Right atrium auricular region (tissue), 2 donors: ENCODE results near the gene EAF1. TPM values are rescaled to one million over a fixed set of nuclear protein-coding genes. Genes with fewer than 3 reads are reported as not detected.

Experiments
- DNase-seq: peaks from one replicate; pipeline ENCODE4 v3.0.0-alpha.2; 2019; ENCODE audit warnings: low spot score
- H3K27ac ChIP-seq, 2 donors: fragments of 200-600 bp; sonication (generic); 1 replicate in 1 of 2; 2 replicates in 1 of 2; pipeline ENCODE4 v1.5.1; 2016 to 2019
- H3K27me3 ChIP-seq, 2 donors: fragments of 200-600 bp; sonication (generic); one replicate each; pipeline versions ENCODE4 v1.5.1 to v1.6.0; 2017 to 2019
- H3K36me3 ChIP-seq: fragments of 200-600 bp; sonication (generic); one replicate; pipeline ENCODE4 v1.5.1; 2016
- H3K4me1 ChIP-seq, 2 donors: fragments of 200-600 bp; sonication (generic); one replicate each; pipeline versions ENCODE4 v1.5.1 to v1.6.0; 2017 to 2019
- H3K4me3 ChIP-seq, 2 donors: fragments of 200-600 bp; sonication (generic); 1 replicate in 1 of 2; 2 replicates in 1 of 2; pipeline ENCODE4 v1.5.1; 2017 to 2019; ENCODE audit warnings: mild to moderate bottlenecking in 1 of 2, moderate library complexity in 1 of 2
- H3K9me3 ChIP-seq, 2 donors: fragments of 200-600 bp; sonication (generic); one replicate each; pipeline ENCODE4 v1.5.1; 2019
- CTCF ChIP-seq, 2 donors: fragments of 200-600 bp; sonication (generic); IDR thresholded peaks; one replicate each; pipeline ENCODE4 v1.5.1; 2019; ENCODE audit warnings: antibody characterized with exemption in 2 of 2
- total RNA-seq, 2 donors: library from RNA; depleted of rRNA; stranded (reverse); fragments of >200 nt; gene quantifications; one replicate each; pipeline ENCODE4 v1.1.0, GENCODE V29; 2016

EAF1 gene
- total RNA-seq, 2 donors from 2014 or later = 9.7 to 13.2 TPM

- Histone ChIP-seq H3K9me3 (no peaks in the 10 kb centered on the region), H3K27ac (no peak overlapping the region), H3K27me3 (no peaks in the 10 kb centered on the region), H3K4me1 (no peaks in the 10 kb centered on the region), H3K4me3 (no peak overlapping the region), H3K36me3 (peaks cover 7% of the 10 kb centered on the region)
- TF ChIP-seq CTCF (IDR thresholded peaks at IDR 0.05) = no peak
- DNase-seq = no peak
Observed at GRCh38 chr3:15486979-15487378, 59.6 kb downstream of the EAF1 start.

DNA sequence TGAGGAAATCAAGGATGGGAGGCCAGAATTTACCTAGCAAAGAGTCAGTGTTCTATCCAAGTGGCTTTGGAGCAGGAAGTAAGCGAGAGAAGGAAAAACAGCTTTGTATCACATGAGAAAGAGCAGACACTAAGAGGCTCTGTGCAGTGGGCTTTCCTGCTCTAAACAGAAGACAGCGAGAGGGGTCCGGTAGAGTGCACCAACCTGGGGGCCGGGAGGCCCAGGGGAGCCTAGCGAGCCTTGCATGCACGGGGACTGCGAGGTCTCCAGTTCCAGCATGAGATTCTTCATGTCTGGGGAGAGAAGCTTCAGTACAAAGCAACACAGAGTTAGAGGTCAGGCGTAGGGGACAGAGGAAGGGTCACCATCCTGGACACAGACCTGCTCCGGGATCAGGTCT, 60.6 kb downstream of the EAF1 start:
- H3K36me3 ChIP-seq = peaks cover 7% of the 10 kb centered on the region
- no peak for DNase-seq
- H3K4me1 ChIP-seq = no peaks in the 10 kb centered on the region
- H3K9me3 ChIP-seq = no peaks in the 10 kb centered on the region
- no peak overlapping the region for H3K27ac ChIP-seq
- H3K4me3 ChIP-seq = no peak overlapping the region
- TF ChIP-seq CTCF (IDR thresholded peaks at IDR 0.05) = no peak
- H3K27me3 ChIP-seq = no peaks in the 10 kb centered on the region

GRCh38 chr3:15490158-15490557, 62.8 kb downstream of the EAF1 start:
- no peak overlapping the region for H3K27ac ChIP-seq
- DNase-seq = no peak
- no peak overlapping the region for H3K4me3 ChIP-seq
- TF ChIP-seq CTCF (IDR thresholded peaks at IDR 0.05) = no peak
- H3K36me3 ChIP-seq = peaks cover 7% of the 10 kb centered on the region
- H3K27me3 ChIP-seq = no peaks in the 10 kb centered on the region
- peaks cover 0 to 14% of the 10 kb centered on the region in 2 donors for H3K4me1 ChIP-seq
- no peaks in the 10 kb centered on the region for H3K9me3 ChIP-seq

DNA sequence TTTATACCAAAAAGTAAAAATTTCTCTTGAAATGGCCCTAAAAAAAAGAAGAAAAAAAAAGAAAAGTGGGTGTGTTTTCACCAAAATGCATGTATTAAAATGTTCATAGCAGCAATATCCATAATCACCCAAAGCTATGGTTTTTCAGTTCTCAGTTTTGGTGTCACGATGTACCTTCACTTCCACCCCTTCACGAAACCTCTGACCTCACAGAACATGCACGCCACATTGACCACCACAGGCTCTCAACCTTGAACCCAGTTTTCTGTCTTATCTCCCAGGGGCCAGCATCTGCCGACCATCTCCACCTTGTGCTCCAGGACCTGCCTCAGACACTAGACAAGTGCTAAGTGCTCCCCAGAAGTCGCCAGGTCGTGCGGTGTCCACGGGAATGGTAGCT, 63.7 kb downstream of the EAF1 start:
- Histone ChIP-seq H3K4me3 (no peak overlapping the region), H3K27ac (no peak overlapping the region), H3K4me1 (peaks cover 0 to 22% of the 10 kb centered on the region in 2 donors), H3K36me3 (peaks cover 7% of the 10 kb centered on the region), H3K9me3 (no peaks in the 10 kb centered on the region), H3K27me3 (no peaks in the 10 kb centered on the region)
- no peak for TF ChIP-seq CTCF (IDR thresholded peaks at IDR 0.05)
- no peak for DNase-seq

Other genes starting within 250 kb of the EAF1 start
- gene CAPN7, start 221.4 kb upstream of the EAF1 start, total RNA-seq = 10 to 100 TPM; 21.2 to 21.3 TPM
- gene SH3BP5, start 95.0 kb upstream of the EAF1 start, total RNA-seq = 10 to 100 TPM; 14.4 to 18.4 TPM
- 1 to 10 TPM; 6.3 to 7.8 TPM for gene METTL6, start 54 bp upstream of the EAF1 start, total RNA-seq
- 10 to 100 TPM; 24.3 to 38.3 TPM for gene COLQ, start 94.1 kb downstream of the EAF1 start, total RNA-seq
- gene HACL1, start 174.0 kb downstream of the EAF1 start, total RNA-seq = 10 to 100 TPM; 12.3 to 13.2 TPM
- gene BTD, start 174.1 kb downstream of the EAF1 start, total RNA-seq = 10 to 100 TPM; 10.3 to 16.2 TPM